Mucosa of stomach (tissue), 1 donor: ENCODE data around the gene MDN1.
"Not testable (repeated sequence)": the region's sequence is repeated elsewhere in the genome, so short reads cannot be mapped to it uniquely, and the experiment has no call there.

Source experiments
- H3K27me3 ChIP-seq: one replicate; pipeline ENCODE4 v1.7.0; 2013; ENCODE audit warnings: mild to moderate bottlenecking, low read length; ENCODE audit not compliant: control insufficient read depth, insufficient read depth
- H3K36me3 ChIP-seq: one replicate; pipeline ENCODE4 v1.7.0; 2013; ENCODE audit warnings: low read length; ENCODE audit not compliant: control insufficient read depth, insufficient read depth
- H3K4me1 ChIP-seq: one replicate; pipeline ENCODE4 v1.7.0; 2013; ENCODE audit warnings: mild to moderate bottlenecking, low read length; ENCODE audit not compliant: control insufficient read depth, insufficient read depth
- H3K4me3 ChIP-seq: one replicate; pipeline ENCODE4 v1.7.0; 2013; ENCODE audit warnings: low read length
- H3K9ac ChIP-seq: one replicate; pipeline ENCODE4 v1.7.0; 2013; ENCODE audit warnings: mild to moderate bottlenecking, low read length, moderate library complexity
- H3K9me3 ChIP-seq: one replicate; pipeline ENCODE4 v1.7.0; 2013; ENCODE audit warnings: mild to moderate bottlenecking, low read length, moderate library complexity; ENCODE audit not compliant: control insufficient read depth
- donor health status: Pancreatic carcinoma.

Gene MDN1, protein sequence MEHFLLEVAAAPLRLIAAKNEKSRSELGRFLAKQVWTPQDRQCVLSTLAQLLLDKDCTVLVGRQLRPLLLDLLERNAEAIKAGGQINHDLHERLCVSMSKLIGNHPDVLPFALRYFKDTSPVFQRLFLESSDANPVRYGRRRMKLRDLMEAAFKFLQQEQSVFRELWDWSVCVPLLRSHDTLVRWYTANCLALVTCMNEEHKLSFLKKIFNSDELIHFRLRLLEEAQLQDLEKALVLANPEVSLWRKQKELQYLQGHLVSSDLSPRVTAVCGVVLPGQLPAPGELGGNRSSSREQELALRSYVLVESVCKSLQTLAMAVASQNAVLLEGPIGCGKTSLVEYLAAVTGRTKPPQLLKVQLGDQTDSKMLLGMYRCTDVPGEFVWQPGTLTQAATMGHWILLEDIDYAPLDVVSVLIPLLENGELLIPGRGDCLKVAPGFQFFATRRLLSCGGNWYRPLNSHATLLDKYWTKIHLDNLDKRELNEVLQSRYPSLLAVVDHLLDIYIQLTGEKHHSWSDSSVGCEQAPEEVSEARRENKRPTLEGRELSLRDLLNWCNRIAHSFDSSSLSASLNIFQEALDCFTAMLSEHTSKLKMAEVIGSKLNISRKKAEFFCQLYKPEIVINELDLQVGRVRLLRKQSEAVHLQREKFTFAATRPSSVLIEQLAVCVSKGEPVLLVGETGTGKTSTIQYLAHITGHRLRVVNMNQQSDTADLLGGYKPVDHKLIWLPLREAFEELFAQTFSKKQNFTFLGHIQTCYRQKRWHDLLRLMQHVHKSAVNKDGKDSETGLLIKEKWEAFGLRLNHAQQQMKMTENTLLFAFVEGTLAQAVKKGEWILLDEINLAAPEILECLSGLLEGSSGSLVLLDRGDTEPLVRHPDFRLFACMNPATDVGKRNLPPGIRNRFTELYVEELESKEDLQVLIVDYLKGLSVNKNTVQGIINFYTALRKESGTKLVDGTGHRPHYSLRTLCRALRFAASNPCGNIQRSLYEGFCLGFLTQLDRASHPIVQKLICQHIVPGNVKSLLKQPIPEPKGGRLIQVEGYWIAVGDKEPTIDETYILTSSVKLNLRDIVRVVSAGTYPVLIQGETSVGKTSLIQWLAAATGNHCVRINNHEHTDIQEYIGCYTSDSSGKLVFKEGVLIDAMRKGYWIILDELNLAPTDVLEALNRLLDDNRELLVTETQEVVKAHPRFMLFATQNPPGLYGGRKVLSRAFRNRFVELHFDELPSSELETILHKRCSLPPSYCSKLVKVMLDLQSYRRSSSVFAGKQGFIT (N-terminal part only)

DNA sequence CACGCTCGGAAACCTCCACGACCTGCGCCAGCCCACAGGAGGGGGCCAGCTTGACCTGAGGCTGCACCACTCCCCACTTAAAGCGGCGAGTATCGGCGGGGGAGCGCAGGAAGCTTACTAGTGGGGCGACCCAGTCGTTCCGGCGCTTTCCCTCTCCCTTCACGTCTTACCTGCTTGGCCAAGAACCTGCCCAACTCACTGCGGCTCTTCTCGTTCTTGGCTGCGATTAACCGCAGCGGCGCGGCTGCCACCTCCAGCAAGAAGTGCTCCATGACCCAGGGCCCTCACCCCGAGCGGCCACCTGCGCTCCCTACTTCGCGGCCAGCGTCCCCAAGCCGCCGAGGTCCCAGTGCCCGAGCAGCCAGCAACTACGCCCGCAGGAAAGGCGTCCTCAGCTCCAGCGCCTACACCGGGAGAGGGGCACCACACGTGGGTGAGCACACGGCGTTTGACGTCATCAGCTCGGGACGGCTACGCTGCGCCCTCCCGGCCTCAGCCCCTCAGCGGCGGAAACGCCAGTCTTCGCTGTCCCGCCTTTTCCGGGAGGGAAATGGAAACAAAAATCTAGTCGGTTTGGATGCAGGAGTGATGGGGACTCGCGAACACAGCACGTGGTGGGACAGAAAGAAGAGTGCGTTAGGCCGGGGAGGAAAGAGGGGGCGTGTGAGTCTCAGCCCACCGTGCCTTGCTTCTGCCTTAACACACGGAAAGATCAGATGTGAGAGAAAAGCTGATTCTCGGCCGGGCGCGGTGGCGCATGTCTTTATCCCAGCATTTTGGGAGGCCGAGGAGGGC, at the start of gene MDN1:
Gene MDN1 (minus strand): TSS at position 459 of the 795 bp plus-strand sequence. CDS start 187 bp downstream, at position 272.
- peak within 1 kb of the TSS; percentile 72 for H3K9ac ChIP-seq
- no peaks in the 10 kb centered on the region for H3K9me3 ChIP-seq
- peaks cover 4% of the 10 kb centered on the region for H3K4me1 ChIP-seq
- no peaks in the 10 kb centered on the region for H3K36me3 ChIP-seq
- H3K4me3 ChIP-seq = peak within 1 kb of the TSS; percentile 90
- H3K27me3 ChIP-seq = no peaks in the 10 kb centered on the region

DNA sequence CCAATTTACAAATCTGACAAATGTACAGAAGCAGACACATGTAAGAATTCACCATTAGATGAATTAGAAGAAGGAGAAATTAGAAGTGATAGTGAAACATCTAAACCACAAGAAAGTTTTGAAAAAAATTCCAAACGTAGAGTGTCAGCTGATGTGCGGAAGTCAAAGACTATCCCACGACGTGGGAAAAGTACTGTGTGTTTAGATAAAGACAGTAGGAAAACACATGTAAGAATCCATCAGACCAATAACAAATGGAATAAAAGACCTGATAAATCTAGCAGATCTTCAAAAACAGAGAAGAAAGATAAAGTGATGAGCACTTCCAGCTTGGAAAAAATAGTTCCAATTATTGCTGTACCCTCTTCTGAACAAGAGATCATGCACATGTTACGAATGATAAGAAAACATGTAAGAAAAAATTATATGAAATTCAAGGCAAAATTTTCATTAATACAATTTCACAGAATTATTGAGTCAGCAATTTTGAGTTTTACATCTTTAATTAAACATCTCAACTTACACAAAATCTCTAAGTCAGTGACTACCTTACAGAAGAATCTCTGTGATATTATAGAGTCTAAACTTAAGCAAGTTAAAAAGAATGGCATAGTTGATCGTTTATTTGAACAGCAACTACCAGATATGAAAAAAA, 46.6 kb upstream of the MDN1 start:
- Histone ChIP-seq H3K4me3 (no peak overlapping the region), H3K4me1 (no peaks in the 10 kb centered on the region), H3K36me3 (no peaks in the 10 kb centered on the region), H3K9me3 (no peaks in the 10 kb centered on the region), H3K27me3 (no peaks in the 10 kb centered on the region), H3K9ac (no peak overlapping the region)

DNA sequence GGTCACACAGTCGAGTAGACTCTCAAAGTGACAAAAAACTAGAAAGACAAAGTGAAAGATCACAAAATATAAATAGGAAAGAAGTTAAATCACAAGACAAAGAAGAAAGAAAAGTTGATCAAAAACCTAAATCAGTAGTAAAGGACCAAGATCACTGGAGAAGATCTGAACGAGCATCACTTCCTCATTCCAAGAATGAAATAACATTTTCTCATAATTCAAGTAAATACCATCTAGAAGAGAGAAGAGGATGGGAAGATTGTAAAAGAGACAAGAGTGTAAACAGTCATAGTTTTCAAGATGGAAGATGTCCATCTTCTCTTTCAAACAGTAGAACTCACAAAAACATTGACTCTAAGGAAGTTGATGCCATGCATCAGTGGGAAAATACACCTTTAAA, 43.1 kb upstream of the MDN1 start:
- Histone ChIP-seq H3K36me3 (no peaks in the 10 kb centered on the region), H3K4me3 (no peak overlapping the region), H3K4me1 (no peaks in the 10 kb centered on the region)

DNA sequence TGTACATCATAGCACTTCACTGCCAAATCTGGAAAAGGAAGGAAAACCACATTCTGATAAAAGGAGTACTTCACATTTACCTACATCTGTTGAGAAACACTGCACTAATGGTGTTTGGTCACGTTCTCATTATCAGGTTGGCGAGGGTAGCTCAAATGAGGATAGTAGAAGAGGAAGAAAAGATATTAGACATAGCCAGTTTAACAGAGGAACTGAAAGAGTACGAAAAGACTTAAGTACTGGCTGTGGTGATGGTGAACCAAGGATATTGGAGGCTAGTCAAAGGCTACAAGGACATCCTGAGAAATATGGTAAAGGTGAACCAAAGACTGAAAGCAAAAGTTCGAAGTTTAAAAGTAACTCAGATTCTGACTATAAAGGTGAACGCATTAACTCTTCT, 42.7 kb upstream of the MDN1 start:
- H3K36me3 ChIP-seq = no peaks in the 10 kb centered on the region
- no peak overlapping the region for H3K9ac ChIP-seq
- H3K4me3 ChIP-seq = no peak overlapping the region
- H3K4me1 ChIP-seq = no peaks in the 10 kb centered on the region
- H3K9me3 ChIP-seq = no peaks in the 10 kb centered on the region
- H3K27me3 ChIP-seq = no peaks in the 10 kb centered on the region

More for the DNA sequence above, 43.1 kb upstream of the MDN1 start:
- Histone ChIP-seq H3K27me3 (no peaks in the 10 kb centered on the region), H3K9ac (no peak overlapping the region), H3K9me3 (no peaks in the 10 kb centered on the region)

DNA sequence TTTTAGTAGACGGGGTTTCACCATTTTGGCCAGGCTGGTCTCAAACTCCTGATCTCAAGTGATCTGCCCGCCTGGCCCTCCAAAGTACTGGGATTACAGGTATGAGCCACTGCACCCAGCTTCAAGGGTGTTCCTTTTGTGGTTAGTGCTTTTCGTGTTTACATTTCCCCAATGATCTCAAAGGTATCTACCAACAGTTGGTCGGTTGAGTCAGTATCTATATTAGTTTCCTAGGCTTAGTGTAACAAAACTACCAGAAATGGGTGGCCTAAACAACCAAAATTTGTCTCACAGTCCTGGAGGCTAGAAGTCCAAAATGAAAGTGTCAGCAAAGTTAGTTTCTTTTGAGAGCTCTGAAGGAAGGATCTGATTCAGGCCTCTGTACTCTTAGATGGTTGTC, 40.1 kb upstream of the MDN1 start:
- Histone ChIP-seq H3K9me3 (no peaks in the 10 kb centered on the region), H3K36me3 (no peaks in the 10 kb centered on the region), H3K4me3 (no peak overlapping the region), H3K4me1 (no peaks in the 10 kb centered on the region), H3K9ac (no peak overlapping the region), H3K27me3 (no peaks in the 10 kb centered on the region)

DNA sequence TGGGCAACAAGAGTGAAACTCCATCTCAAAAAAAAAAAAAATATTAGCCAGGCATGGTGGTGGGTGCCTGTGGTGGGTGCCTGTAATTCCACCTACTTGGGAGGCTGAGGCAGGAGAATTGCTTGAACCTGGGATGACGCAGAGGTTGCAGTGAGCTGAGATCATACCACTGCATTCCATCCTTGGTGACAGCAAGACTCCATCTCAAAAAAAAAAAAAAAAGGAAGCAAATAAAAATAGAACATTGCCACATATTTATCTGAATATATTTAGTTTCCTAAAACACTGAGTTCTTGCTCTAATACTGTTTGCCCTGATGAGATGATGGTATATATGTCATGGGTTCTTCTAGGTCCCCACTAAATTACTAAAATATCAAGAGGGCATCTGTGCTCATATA, 38.4 kb upstream of the MDN1 start:
- Histone ChIP-seq H3K36me3 (no peaks in the 10 kb centered on the region), H3K4me1 (no peaks in the 10 kb centered on the region)

DNA sequence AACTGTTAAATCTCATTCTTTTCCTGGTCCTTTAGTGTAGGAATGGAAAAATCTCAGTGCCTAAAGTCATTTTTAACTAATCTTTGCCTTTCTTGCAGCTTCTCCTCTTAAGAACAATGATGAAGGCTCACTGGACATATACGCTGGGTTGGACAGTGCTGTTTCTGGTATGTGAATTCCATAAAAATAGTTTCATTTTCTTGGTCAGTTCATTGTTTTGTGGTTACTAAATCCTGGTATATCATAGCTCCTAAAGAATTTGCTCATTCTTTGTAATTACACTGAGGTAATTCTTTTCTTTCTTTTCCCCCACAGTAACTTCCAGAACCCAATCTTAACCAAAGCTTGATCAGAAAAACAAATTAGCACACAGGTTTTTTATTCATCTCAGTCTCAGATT, 33.5 kb upstream of the MDN1 start:
- Histone ChIP-seq H3K4me1 (no peaks in the 10 kb centered on the region), H3K4me3 (no peak overlapping the region), H3K36me3 (no peaks in the 10 kb centered on the region), H3K27me3 (no peaks in the 10 kb centered on the region), H3K9me3 (no peaks in the 10 kb centered on the region), H3K9ac (no peak overlapping the region)

More for the DNA sequence above, 38.4 kb upstream of the MDN1 start:
- no peak overlapping the region for H3K9ac ChIP-seq
- no peak overlapping the region for H3K4me3 ChIP-seq
- no peaks in the 10 kb centered on the region for H3K9me3 ChIP-seq
- H3K27me3 ChIP-seq = no peaks in the 10 kb centered on the region

DNA sequence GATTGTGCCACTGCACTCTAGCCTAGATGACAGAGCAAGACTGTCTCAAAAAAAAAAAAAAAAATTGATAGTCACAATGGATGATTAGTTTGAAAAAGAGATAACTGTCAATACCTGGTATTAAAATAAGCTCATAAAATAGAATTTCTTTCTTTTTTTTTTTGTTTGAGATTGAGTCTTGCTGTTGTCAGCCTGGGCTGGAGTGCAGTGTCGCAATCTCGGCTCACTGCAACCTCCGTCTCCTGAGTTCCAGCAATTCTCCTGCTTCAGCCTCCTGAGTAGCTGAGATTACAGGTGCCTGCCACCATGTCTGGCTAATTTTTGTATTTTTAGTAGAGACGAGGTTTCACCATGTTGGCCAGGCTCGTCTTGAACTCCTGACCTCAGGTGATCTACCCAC, 27.9 kb upstream of the MDN1 start:
- H3K4me1 ChIP-seq, H3K36me3 ChIP-seq, H3K27me3 ChIP-seq, H3K4me3 ChIP-seq, H3K9me3 ChIP-seq, H3K9ac ChIP-seq: not testable (repeated sequence)

DNA sequence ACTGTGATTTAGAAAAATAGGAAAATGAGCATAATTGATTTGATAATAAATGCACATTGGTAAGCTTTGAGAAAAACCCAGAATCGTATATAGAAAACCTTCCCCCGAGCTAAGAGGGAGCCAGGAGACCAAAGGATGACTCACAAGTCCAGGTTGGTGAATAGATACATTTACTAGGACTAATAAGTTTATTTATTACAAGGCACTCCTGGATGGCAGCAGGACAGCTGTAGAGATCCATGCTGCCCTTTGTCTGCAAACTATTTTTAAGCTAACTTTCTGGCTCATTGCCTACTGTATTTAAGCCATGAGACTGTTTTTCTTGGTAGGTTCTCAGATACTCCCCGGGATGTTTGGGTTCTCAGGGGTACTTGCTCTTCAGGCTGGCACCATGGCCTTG, 23.5 kb upstream of the MDN1 start:
- no peak overlapping the region for H3K4me3 ChIP-seq
- H3K4me1 ChIP-seq = peaks cover 6% of the 10 kb centered on the region
- H3K9ac ChIP-seq = no peak overlapping the region
- H3K9me3 ChIP-seq = no peaks in the 10 kb centered on the region
- no peaks in the 10 kb centered on the region for H3K27me3 ChIP-seq
- no peaks in the 10 kb centered on the region for H3K36me3 ChIP-seq

DNA sequence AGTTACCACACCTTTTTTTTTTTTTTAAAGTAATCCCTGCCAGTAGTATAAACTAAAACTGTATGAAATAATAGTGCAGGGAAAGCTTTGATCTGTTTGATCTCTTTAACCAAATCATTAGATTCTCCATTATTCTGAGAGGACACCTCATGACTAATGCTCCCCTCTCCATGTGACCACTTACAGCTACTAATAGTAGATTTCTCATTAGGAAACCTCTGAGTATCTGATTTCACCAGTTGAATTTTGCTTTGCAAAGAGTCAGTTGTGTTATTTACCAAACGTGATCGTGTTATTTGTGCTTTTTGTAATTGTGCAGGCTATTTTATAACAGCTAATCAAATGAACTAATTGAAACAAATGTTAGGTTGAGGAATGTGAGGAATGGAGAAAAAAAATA, 22.6 kb upstream of the MDN1 start:
- no peaks in the 10 kb centered on the region for H3K27me3 ChIP-seq
- no peaks in the 10 kb centered on the region for H3K36me3 ChIP-seq
- no peak overlapping the region for H3K9ac ChIP-seq
- no peak overlapping the region for H3K4me3 ChIP-seq
- H3K9me3 ChIP-seq = no peaks in the 10 kb centered on the region
- peaks cover 6% of the 10 kb centered on the region for H3K4me1 ChIP-seq

DNA sequence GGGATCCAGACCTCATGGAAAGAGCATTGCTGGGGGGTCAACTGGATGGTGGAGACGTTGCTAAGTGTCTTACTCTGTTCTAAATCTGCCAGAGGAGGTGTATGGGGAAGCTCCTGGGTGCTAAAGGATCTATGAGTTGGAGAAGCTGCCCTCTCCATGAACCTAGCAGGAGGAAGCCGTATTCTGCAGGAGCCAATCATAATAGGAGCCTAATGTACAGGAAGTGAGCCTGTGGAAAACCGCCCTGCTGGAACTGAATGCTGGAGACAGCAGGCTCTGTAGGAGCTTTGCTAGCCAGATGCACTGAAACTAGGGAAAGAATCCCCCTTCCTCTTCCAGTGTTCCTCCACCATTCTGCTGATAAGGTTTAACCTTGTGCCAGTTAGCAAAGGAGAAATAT, 20.9 kb upstream of the MDN1 start:
- H3K27me3 ChIP-seq = no peaks in the 10 kb centered on the region

More for the DNA sequence above, 20.9 kb upstream of the MDN1 start:
- Histone ChIP-seq H3K36me3 (no peaks in the 10 kb centered on the region), H3K4me1 (peaks cover 6% of the 10 kb centered on the region), H3K9me3 (no peaks in the 10 kb centered on the region), H3K9ac (no peak overlapping the region), H3K4me3 (no peak overlapping the region)
